IPS-18c (cell line): ENCODE data around the gene SLC26A9.

Experiments used
- H3K4me3 ChIP-seq: 2 replicates; pipeline ENCODE4 v1.7.0; 2013; ENCODE audit warnings: low read depth, mild to moderate bottlenecking, low read length, moderate library complexity; ENCODE audit not compliant: insufficient read depth
- H3K9me3 ChIP-seq: one replicate; pipeline ENCODE4 v1.6.1; 2013; ENCODE audit warnings: mild to moderate bottlenecking, low read length, moderate library complexity; ENCODE audit not compliant: control insufficient read depth, insufficient read depth

SLC26A9 gene

GRCh38 chr1:205961991-205962820 is 18.9 kb upstream of the SLC26A9 start:
- H3K4me3 ChIP-seq = no peak overlapping the region

DNA sequence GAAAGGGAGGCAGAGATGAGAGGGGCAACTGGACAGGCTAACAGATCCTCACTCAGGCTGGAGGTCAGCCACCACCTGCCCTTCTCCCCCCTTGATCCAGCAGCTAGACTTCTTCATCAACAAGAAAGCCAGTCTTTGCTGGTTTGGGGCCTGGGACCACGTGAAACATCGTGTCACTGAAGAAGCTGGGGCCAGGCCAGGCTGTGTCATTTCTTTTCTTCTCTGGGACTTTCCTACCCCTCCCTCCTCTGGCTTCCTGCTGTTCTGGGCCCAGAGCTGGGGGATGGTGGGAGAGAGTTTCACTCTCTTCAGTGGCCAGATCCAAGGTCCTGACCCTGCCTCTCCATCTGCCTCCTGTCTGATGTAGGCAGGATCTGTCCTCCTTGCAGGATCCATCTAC is 18.1 kb upstream of the SLC26A9 start:
- Histone ChIP-seq H3K4me3 (no peak overlapping the region), H3K9me3 (no peaks in the 10 kb centered on the region)

More at GRCh38 chr1:205961991-205962820, 18.9 kb upstream of the SLC26A9 start:
- no peaks in the 10 kb centered on the region for H3K9me3 ChIP-seq

DNA sequence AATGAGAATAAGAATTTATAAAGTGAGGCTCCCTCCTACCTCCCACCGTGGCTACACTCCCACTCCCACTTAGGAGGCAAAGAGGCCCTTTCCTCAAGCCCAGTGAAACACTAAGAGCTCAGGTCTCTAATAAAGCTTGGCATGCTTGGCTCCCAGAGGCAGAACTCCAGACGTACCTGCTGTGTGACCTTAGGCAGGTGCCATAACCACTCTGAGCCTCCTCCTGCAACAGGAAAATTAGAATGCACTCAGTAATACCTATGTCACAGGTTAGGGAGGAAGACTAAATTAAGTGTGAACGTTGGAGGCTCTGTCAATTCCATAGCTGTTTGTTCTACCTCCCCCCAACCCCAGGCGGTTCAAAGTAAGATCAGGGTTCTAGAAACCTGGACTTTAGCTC is 16.5 kb upstream of the SLC26A9 start:
- H3K9me3 ChIP-seq = no peaks in the 10 kb centered on the region

DNA sequence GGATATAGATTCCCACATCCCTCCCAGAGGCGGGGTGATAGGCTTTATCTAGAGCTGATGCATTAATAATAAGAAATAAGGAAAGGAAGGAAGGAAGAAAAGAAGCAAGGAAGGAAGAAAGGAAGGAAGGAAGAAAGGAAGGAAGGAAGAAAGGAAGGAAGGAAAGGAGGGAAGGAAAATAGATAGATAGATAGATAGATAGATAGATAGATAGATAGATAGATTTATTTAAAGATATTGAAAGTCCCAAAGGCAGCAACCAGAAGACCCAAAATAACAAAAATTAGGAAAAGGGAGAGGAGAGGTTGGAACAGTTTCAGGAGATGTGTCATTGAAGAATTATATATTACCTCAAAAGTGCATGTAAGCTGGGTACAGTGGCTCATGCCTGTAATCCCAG is 12.2 kb upstream of the SLC26A9 start:
- Histone ChIP-seq H3K9me3 (no peaks in the 10 kb centered on the region), H3K4me3 (no peak overlapping the region)

More for the DNA sequence above, 16.5 kb upstream of the SLC26A9 start:
- no peak overlapping the region for H3K4me3 ChIP-seq

DNA sequence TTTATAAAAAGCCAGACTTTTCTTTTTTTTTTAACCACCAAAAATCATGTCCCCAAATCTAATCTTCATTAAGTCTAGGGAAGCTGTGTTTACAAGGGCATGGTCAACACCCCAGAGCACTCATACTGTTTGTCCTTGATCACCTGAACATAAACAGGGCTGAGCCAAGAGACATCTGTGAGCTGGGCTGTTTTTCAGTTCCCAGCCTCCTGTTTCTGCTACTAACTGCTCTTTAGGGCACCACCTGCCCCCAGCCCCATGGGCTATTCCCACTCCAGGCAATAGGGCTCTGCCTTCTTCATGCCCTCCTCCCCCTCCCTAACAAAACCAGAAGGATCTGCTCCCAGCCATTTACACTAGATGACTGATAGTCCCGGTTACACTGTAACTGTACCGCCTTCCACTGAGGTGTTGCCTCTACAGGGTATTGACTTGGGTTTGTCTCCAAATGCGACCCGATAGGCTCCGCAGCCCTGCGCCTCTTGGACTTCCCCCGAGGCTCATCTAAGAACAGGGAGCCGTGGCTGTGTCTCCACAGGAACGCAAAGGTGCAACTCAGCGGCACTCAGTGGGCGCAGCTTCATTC is 11.7 kb upstream of the SLC26A9 start:
- H3K4me3 ChIP-seq = no peak overlapping the region
- H3K9me3 ChIP-seq = no peaks in the 10 kb centered on the region

- H3K4me3 ChIP-seq = no peak overlapping the region
- peaks cover 2% of the 10 kb centered on the region for H3K9me3 ChIP-seq
These were observed 8.5 kb upstream of the SLC26A9 start for GRCh38 chr1:205951746-205952145.

GRCh38 chr1:205950826-205951549 is 7.7 kb upstream of the SLC26A9 start:
- no peak overlapping the region for H3K4me3 ChIP-seq
- H3K9me3 ChIP-seq = peaks cover 2% of the 10 kb centered on the region

- peaks cover 2% of the 10 kb centered on the region for H3K9me3 ChIP-seq
- H3K4me3 ChIP-seq = no peak overlapping the region
These were observed 7.0 kb upstream of the SLC26A9 start for GRCh38 chr1:205950280-205950679.

DNA sequence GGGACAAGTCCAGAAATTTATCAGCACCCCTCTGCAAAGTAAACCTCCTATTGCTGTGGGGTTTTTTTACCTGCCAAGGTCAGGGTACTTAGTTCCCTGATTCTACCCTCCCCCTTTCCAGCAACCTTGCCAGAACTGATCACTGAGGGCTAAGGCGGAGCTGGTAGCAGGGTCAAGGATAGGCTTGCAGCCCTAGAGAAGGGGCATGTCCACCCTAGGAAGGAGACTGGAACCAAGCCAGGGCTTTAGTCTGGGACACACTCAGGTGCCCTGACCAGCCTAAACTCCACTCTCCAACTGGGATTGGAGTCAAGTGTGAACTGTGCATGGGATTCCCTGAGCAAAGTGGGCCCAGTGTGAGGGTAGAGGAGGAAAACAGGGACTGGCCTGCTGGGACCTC is 6.5 kb upstream of the SLC26A9 start:
- Histone ChIP-seq H3K4me3 (no peak overlapping the region), H3K9me3 (peaks cover 2% of the 10 kb centered on the region)

DNA sequence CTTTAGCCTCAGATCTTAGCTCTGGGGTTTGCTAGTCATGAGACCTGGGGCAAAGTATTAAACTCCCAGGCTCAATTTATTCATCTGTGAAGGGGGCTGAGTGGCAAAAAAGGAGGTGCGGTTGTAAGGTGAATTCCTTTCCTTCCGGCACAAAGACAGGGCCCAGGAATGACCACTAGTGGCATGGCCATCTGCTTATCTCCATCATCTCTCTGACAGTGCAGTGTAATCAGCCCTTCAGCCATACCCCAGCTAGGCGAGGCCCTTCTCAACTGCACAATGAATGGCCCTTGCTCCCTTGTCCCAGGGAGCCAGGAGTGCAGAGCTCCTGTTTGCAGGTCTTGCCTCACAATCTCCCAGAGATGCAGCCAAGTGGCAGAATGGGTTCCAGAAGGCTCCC is 5.6 kb upstream of the SLC26A9 start:
- Histone ChIP-seq H3K9me3 (peaks cover 2% of the 10 kb centered on the region), H3K4me3 (no peak overlapping the region)

DNA sequence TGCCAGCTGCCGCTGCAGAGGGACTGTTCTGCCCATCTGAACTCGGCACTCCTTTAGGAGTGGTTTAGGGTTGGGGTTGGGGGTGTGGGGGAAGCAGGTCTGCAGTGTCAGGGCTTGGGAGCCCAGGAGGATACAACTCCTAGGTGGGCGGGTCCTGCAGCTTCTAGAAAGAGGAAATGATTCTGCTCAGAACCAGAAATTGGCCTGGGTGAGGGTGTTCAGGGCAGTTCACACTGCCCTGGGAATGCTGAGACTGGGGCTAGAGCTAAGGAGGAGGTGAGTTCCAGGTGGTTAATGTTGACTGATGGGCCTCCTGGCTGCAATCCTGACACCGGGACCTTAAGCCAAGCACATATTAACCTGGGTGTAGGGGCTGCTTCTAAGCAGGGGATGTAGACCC is 4.8 kb upstream of the SLC26A9 start:
- Histone ChIP-seq H3K9me3 (peaks cover 2% of the 10 kb centered on the region), H3K4me3 (no peak overlapping the region)

- Histone ChIP-seq H3K4me3 (no peak overlapping the region; the same call in 1 of the 2 replicates), H3K9me3 (peaks cover 2% of the 10 kb centered on the region)
These were observed 3.8 kb upstream of the SLC26A9 start for GRCh38 chr1:205947024-205947423.

DNA sequence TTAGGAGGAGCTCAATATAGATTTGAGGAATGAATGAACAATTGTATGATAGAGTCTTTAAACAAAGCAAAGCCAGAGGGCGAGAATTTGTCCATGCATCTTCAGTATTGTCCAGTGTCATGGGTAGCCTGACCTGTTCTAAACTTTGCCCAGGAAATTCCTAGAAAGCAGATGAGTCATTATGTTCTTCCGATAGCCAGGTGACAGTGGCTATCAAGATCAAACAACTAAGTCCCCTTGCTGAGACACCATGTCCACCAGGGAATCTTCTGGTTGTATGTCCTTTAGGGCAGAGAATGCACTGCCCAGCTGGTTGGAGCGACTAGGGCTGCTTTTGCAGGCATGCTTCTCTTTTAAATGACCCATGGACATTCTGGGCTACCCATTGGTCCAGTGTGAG is 1.8 kb upstream of the SLC26A9 start:
- Histone ChIP-seq H3K9me3 (peaks cover 2% of the 10 kb centered on the region), H3K4me3 (no peak overlapping the region)

- Histone ChIP-seq H3K9me3 (peaks cover 2% of the 10 kb centered on the region), H3K4me3 (no peak overlapping the region)
These were observed 1.3 kb upstream of the SLC26A9 start for GRCh38 chr1:205944525-205944924.

DNA sequence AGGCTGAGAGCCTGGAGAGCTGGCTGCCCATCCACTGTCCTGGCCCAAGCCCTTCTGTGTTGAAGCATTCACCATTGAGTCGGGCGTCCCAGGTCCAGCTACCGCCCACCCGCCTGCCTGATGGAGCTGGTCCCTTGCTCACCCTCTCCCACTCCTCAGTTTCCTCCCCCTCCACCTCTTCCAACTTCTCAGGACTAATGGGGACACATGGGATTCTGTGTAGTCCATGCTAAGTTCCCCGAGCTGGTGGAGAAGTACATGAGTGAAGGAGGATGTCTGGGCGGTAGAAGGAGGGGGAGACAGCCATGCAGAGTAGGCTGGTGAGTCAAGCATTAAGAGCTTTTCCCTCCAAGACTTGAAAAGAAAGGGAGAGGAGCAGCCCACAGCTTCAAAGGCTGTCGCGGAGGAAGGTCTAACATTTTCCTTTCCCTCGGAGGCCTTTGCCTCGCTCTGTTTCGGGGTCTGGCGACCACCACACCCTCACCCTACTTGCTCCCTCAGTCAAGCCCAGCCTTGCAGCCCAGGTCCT is 561 bp downstream of the SLC26A9 start:
- Histone ChIP-seq H3K9me3 (peaks cover 2% of the 10 kb centered on the region), H3K4me3 (no peak overlapping the region)

DNA sequence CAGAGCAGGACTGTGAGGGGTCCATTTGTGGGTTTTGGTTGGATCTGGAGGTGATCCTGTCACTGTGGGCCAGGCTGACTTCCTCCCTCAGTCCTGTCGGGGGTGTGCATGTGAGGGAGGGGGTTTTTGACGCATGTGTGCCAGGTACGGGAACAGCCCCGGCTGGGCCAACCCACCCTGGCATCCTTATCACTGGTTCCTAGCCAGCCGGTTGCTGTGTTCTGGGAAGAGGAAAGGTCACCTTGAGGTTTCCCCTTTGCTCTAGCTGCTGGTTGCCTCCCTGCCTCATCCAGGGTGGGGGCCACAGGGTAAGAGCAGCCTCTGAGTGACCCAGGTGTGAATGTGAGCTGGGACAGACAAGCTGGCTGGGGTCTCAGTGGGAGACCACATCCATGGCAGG is 2.5 kb downstream of the SLC26A9 start:
- no peak overlapping the region; the same call in 1 of the 2 replicates for H3K4me3 ChIP-seq

DNA sequence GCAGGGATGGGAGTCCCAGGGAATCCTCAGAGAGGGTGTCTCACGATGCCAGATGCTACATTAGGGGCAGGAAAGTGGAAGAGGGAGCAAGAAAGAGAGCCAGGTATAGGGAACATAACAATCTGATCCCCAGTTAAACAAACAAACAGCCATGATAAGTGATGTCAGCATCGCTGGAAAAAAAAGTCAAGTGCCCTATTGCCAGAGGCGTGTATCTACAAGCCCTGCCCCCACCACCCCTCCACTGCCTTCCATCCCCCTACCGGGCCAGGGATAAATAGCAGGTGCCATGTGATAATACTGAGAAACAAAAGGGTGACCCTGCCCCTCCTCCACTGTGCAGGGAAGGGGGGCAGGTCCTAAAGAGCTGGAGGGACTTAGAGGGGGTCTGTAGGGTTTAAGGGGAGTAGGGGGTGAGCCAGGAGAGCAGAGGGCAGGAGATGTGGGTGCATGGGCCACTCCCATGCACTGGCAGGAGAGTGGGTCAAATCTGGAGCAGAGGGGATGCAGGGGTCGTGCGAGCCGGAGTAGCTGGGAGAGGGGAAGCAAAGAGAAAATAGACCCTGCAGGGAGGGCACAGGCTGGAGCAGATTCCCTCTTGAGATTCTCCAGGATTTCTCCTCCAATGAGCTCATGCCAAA is 3.4 kb downstream of the SLC26A9 start:
- Histone ChIP-seq H3K4me3 (no peak overlapping the region), H3K9me3 (no peaks in the 10 kb centered on the region)

More for the DNA sequence above, 2.5 kb downstream of the SLC26A9 start:
- H3K9me3 ChIP-seq = no peaks in the 10 kb centered on the region
